Body of pancreas (tissue), 4 donors: ENCODE data around the gene ATG4D. TPM values are rescaled to one million over a fixed set of nuclear protein-coding genes. Genes with fewer than 3 reads are reported as not detected.
A peak's percentile ranks its signal among the peaks of the same experiment; 100 is the strongest.

Experiments used
- ATAC-seq: fragments of 150-250 bp; one replicate; pipeline ENCODE4 v1.9.1; 2016
- DNase-seq, 4 donors: peaks; one replicate each; pipeline ENCODE4 v3.0.0-alpha.2; 2019
- H3K27ac ChIP-seq, 4 donors: fragments of 200-600 bp; sonication (generic); 1 replicate in 3 of 4; 2 replicates in 1 of 4; pipeline versions ENCODE4 v1.5.1 to v1.6.1; 2016 to 2019; ENCODE audit warnings: mild to moderate bottlenecking in 1 of 4, mixed read lengths in 1 of 4, moderate library complexity in 1 of 4
- H3K27me3 ChIP-seq, 2 donors: fragments of 200-600 bp; sonication (generic); one replicate each; pipeline ENCODE4 v1.6.0; 2016; ENCODE audit warnings: mild to moderate bottlenecking in 1 of 2
- H3K36me3 ChIP-seq, 2 donors: fragments of 200-600 bp; sonication (generic); replicated peaks in 1 of 2; 2 replicates each; pipeline ENCODE4 v1.5.1; 2016; ENCODE audit warnings: low read depth in 2 of 2; ENCODE audit not compliant: insufficient read depth in 1 of 2
- H3K4me1 ChIP-seq: fragments of 200-600 bp; sonication (generic); one replicate; pipeline ENCODE4 v1.6.0; 2016
- H3K4me3 ChIP-seq, 2 donors: fragments of 200-600 bp; sonication (generic); 1 replicate in 1 of 2; 2 replicates in 1 of 2; pipeline ENCODE4 v1.5.1; 2016 to 2019
- H3K9me3 ChIP-seq, 3 donors: fragments of 200-600 bp; sonication (generic); 1 replicate in 2 of 3; 2 replicates in 1 of 3; pipeline ENCODE4 v1.5.1; 2016
- CTCF ChIP-seq, 7 experiments: fragments of 450-650 bp in 4 of 7; fragments of 200-600 bp in 3 of 7; sonication (generic) in 3 of 7; IDR thresholded peaks; one replicate each; pipeline ENCODE4 v1.5.1; 2016 to 2019; ENCODE audit warnings: antibody characterized with exemption in 7 of 7
- POLR2A ChIP-seq, 3 donors: fragments of 450-650 bp; IDR thresholded peaks; one replicate each; pipeline ENCODE4 v1.6.1; 2016; ENCODE audit warnings: antibody characterized with exemption in 3 of 3, mild to moderate bottlenecking in 2 of 3
- WGBS, 2 donors: methylation state at CpG; one replicate each; pipeline ENCODE4 v1.1.5; 2017; 5-methylcytosine and 5-hydroxymethylcytosine counted together
- intact Hi-C: fragments of 100-400 bp; cut with DNase I; formaldehyde crosslinking; loops from one replicate; pipeline ENCODE4 v1.15.1; 2023
- total RNA-seq, 2 donors: library from RNA; depleted of rRNA; stranded (reverse); fragments of >200 nt; gene quantifications; one replicate each; pipeline ENCODE4 v1.1.0, GENCODE V29; 2016

Gene ATG4D
- total RNA-seq, 2 donors from 2014 or later: 20.4 to 23.3 TPM

DNA sequence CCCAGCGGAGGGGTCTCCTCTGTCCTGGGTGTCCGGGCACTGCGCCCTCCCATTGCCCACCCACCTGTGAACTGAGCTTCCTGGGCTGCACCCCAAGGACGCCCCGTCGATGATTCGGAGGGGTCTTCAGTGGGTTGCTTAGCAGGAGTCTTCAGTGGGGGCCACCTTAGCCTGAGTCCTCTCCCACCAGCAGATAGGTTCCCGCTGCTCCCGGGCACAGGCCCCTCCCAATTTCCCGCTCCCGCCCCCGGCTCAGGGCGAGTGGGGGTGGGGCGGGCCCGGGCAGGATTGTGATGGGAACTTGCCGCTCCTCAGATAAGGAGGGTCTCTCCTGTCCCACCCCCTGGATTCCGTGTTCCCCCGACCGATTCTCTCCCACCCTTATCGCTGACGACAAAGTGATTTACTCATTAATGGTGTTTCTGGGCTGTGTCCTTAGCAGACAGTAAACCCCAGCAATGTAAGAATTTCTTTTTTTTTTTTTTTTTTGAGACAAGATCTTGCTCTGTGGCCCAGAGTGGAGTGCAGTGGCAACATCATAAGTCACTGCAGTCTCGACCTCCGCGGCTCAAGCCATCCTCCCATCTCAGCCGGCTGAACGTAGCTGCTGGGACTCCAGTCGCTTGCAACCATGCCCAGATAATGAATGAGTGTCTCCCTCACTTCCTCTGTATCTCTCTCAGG lies 25.8 kb upstream of the ATG4D start:
- no peak for ATAC-seq
- Histone ChIP-seq H3K36me3 (no peaks in the 10 kb centered on the region), H3K9me3 (no peaks in the 10 kb centered on the region), H3K27ac (peak overlapping the region in 3 of 4 donors; percentile 5 to 57 (median 16)), H3K4me3 (peak overlapping the region in 1 of 2 donors; percentile 4), H3K27me3 (no peaks in the 10 kb centered on the region), H3K4me1 (peaks cover 61% of the 10 kb centered on the region)
- peak in 2 of 4 donors; percentile 38 to 56 for DNase-seq
- intact Hi-C loops: no loop called here
- TF ChIP-seq POLR2A (IDR thresholded peaks at IDR 0.05): no peak
- TF ChIP-seq CTCF (IDR thresholded peaks at IDR 0.05): no peak
- WGBS, 2 donors: 3% methylated on average over 24 to 25 of the region's 27 CpGs

- intact Hi-C loops: no loop called here
- H3K36me3 ChIP-seq: no peaks in the 10 kb centered on the region
- TF ChIP-seq POLR2A (IDR thresholded peaks at IDR 0.05) (no peak), CTCF (IDR thresholded peaks at IDR 0.05) (no peak)
- H3K4me1 ChIP-seq: peaks cover 61% of the 10 kb centered on the region
- peak in 3 of 4 donors; percentile 42 to 63 (median 51) for DNase-seq
- 18 to 23% methylated on average over 28 to 33 of the region's 33 CpGs for WGBS, 2 donors
- H3K27me3 ChIP-seq: no peaks in the 10 kb centered on the region
- no peak overlapping the region for H3K4me3 ChIP-seq
- no peaks in the 10 kb centered on the region for H3K9me3 ChIP-seq
- no peak for ATAC-seq
- peak overlapping the region in 1 of 4 donors; percentile 44 for H3K27ac ChIP-seq
Observed at GRCh38 chr19:10518444-10519361, 25.0 kb upstream of the ATG4D start.

- WGBS, 2 donors: 60 to 70% methylated on average over 7 of the region's 7 CpGs
Observed at GRCh38 chr19:10519421-10519820, 24.3 kb upstream of the ATG4D start.

DNA sequence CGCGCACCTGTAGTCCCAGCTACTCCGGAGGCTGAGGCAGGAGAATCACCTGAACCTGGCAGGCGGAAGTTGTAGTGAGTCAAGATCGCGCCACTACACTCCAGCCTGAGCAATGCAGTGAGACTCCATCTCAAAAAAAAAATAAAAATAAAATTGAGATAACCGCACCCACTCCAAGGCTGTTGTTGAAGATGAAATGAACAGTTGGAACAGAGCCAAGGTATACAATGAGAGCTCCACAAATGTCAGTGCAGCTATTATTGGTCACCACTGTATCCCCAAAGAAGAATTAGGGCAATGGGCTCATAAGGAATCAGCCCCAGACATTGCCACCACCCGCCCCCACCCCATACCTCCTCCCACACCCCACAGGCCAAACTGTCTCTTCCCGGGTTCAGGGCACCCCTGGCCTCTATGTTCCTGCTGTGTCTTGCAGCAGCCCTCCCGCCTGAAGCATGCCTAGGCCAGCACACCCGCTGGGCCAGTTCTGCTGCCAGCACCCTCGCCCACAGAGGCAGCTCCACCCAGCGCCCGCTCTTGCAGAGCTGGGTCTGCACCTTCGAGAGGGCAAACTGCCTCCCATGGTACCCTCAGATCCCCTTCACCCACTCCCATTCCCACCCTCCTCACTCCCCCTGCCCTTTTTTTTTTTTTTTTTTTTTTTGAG lies 22.9 kb upstream of the ATG4D start:
- Histone ChIP-seq H3K27ac (peak overlapping the region; percentile 54 to 96 (median 92)), H3K36me3 (no peaks in the 10 kb centered on the region), H3K4me1 (peaks cover 57% of the 10 kb centered on the region), H3K9me3 (no peaks in the 10 kb centered on the region), H3K27me3 (no peaks in the 10 kb centered on the region), H3K4me3 (no peak overlapping the region)
- ATAC-seq (peak; percentile 36), DNase-seq (peak; percentile 61 to 80 (median 72))
- intact Hi-C loops: no loop called here
- TF ChIP-seq POLR2A (IDR thresholded peaks at IDR 0.05): no peak
- TF ChIP-seq CTCF (IDR thresholded peaks at IDR 0.05): no peak
- 48 to 64% methylated on average over 12 to 13 of the region's 15 CpGs for WGBS, 2 donors

More at GRCh38 chr19:10519421-10519820, 24.3 kb upstream of the ATG4D start:
- DNase-seq (no peak), ATAC-seq (no peak)
- Histone ChIP-seq H3K4me3 (no peak overlapping the region), H3K4me1 (peaks cover 59% of the 10 kb centered on the region), H3K27me3 (no peaks in the 10 kb centered on the region), H3K27ac (peak overlapping the region in 1 of 4 donors; percentile 44), H3K36me3 (no peaks in the 10 kb centered on the region), H3K9me3 (no peaks in the 10 kb centered on the region)
- intact Hi-C loops: no loop called here
- TF ChIP-seq CTCF (IDR thresholded peaks at IDR 0.05): no peak
- TF ChIP-seq POLR2A (IDR thresholded peaks at IDR 0.05): no peak
